Thyroid gland (tissue), 4 donors: Measurements from ENCODE around the gene ANKRD13B.

Source experiments
- POLR2A ChIP-seq, 2 donors: fragments of 450-650 bp; IDR thresholded peaks; one replicate each; pipeline ENCODE4 v1.6.1; 2017; ENCODE audit warnings: antibody characterized with exemption in 2 of 2, mild to moderate bottlenecking in 2 of 2, moderate library complexity in 1 of 2
- TF ChIP-seq, protein P1 (sequence below), 6 experiments: fragments of 200-600 bp in 3 of 6; fragments of 450-650 bp in 3 of 6; sonication (generic) in 3 of 6; IDR thresholded peaks; one replicate each; pipeline ENCODE4 v1.5.1; 2016 to 2019; ENCODE audit warnings: antibody characterized with exemption in 6 of 6, mild to moderate bottlenecking in 2 of 6, inconsistent platforms in 1 of 6, moderate library complexity in 1 of 6

DNA sequence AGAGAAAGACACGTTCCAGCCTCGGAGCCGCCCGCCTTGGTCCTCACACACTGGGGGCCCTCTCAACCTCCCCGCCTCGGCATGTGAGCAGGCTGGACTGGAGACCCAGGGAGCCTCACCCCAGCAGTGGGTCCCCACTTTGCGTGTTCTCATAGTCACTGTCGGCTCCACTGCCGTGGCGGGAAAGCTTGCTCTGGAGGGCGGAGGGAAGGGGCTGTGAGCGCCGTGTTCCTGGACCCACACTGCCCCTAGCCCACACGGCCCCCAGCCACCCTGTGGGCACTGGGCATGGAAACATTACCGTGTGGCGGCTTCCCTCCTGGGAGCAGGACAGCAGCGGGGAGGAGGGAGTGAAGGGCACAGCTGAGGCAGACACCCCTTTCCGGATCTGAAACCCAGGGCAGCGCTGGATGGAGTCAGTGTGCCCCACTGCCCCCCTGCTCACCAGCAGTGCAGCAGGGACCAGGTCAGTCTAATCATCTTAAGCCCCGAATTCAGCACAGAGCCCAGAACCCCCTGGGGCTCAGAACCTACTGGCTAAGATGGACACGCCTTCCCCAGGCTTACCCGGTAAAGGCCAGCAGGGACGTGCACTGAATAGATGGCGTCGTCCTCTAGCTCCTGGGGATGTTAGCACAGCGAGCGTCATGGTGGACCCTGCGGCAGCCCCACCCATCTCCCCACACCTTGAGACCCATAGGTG lies 17.3 kb upstream of the ANKRD13B start:
- TF ChIP-seq, protein P1, sequence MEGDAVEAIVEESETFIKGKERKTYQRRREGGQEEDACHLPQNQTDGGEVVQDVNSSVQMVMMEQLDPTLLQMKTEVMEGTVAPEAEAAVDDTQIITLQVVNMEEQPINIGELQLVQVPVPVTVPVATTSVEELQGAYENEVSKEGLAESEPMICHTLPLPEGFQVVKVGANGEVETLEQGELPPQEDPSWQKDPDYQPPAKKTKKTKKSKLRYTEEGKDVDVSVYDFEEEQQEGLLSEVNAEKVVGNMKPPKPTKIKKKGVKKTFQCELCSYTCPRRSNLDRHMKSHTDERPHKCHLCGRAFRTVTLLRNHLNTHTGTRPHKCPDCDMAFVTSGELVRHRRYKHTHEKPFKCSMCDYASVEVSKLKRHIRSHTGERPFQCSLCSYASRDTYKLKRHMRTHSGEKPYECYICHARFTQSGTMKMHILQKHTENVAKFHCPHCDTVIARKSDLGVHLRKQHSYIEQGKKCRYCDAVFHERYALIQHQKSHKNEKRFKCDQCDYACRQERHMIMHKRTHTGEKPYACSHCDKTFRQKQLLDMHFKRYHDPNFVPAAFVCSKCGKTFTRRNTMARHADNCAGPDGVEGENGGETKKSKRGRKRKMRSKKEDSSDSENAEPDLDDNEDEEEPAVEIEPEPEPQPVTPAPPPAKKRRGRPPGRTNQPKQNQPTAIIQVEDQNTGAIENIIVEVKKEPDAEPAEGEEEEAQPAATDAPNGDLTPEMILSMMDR (IDR thresholded peaks at IDR 0.05), result no peak
- no peak for TF ChIP-seq POLR2A (IDR thresholded peaks at IDR 0.05)
